Suprapubic skin (tissue), 3 donors: ENCODE data around the gene DRC7.

Experiments used
- CTCF ChIP-seq, 2 donors: fragments of 200-600 bp in 1 of 2; fragments of 450-650 bp in 1 of 2; sonication (generic) in 1 of 2; IDR thresholded peaks; one replicate each; pipeline ENCODE4 v1.5.1; 2016 to 2019; ENCODE audit warnings: antibody characterized with exemption in 2 of 2, mild to moderate bottlenecking in 1 of 2, moderate library complexity in 1 of 2
- EP300 ChIP-seq: sonication (generic); formaldehyde crosslinking; IDR thresholded peaks from one replicate; pipeline ENCODE4 v1.6.1; 2017; ENCODE audit warnings: antibody characterized with exemption
- POLR2A ChIP-seq, 2 donors: fragments of 450-650 bp; IDR thresholded peaks; one replicate each; pipeline ENCODE4 v1.6.1; 2017; ENCODE audit warnings: antibody characterized with exemption in 2 of 2, mild to moderate bottlenecking in 2 of 2, moderate library complexity in 2 of 2

GRCh38 chr16:57663917-57664661 is 30.5 kb upstream of the DRC7 start:
- TF ChIP-seq CTCF (IDR thresholded peaks at IDR 0.05), result no peak
- TF ChIP-seq EP300, result no peak
- no peak for TF ChIP-seq POLR2A (IDR thresholded peaks at IDR 0.05)
